ENCODE measurements around the gene IBTK.
"Not testable (repeated sequence)": the region's sequence is repeated elsewhere in the genome, so short reads cannot be mapped to it uniquely, and the experiment has no call there.

Gene IBTK

GRCh38 chr6:82247505-82248272 is at the start of gene IBTK:
TSS of gene IBTK (minus strand) at chr6:82247744. CDS start at chr6:82240486, 7,258 bp downstream.
- DNase-seq: peak; percentile 90

GRCh38 chr6:82283771-82284410 is 36.3 kb upstream of the IBTK start:
- no peak for DNase-seq

- not testable (repeated sequence) for DNase-seq
Measured at GRCh38 chr6:82281550-82281949, 34.0 kb upstream of the IBTK start.

GRCh38 chr6:82277686-82278085 is 30.1 kb upstream of the IBTK start:
- DNase-seq: no peak

GRCh38 chr6:82275686-82276085 is 28.1 kb upstream of the IBTK start:
- DNase-seq: no peak

- no peak for DNase-seq
Measured at GRCh38 chr6:82273295-82273694, 25.8 kb upstream of the IBTK start.

GRCh38 chr6:82270881-82271635 is 23.5 kb upstream of the IBTK start:
- DNase-seq: no peak

GRCh38 chr6:82268301-82268846 is 20.8 kb upstream of the IBTK start:
- DNase-seq: no peak

- no peak for DNase-seq
Measured at GRCh38 chr6:82264824-82265223, 17.3 kb upstream of the IBTK start.

- DNase-seq: no peak
Measured at GRCh38 chr6:82264321-82264720, 16.8 kb upstream of the IBTK start.

- no peak for DNase-seq
Measured at GRCh38 chr6:82263916-82264315, 16.4 kb upstream of the IBTK start.

- no peak for DNase-seq
Measured at GRCh38 chr6:82260997-82261732, 13.6 kb upstream of the IBTK start.

- no peak for DNase-seq
Measured at GRCh38 chr6:82259389-82259788, 11.8 kb upstream of the IBTK start.

GRCh38 chr6:82257088-82257774 is 9.7 kb upstream of the IBTK start:
- no peak for DNase-seq

GRCh38 chr6:82254722-82255121 is 7.2 kb upstream of the IBTK start:
- not testable (repeated sequence) for DNase-seq

GRCh38 chr6:82251942-82252341 is 4.4 kb upstream of the IBTK start:
- DNase-seq: no peak

- DNase-seq: no peak
Measured at GRCh38 chr6:82249381-82250253, 2.1 kb upstream of the IBTK start.

GRCh38 chr6:82248273-82248735 is 760 bp upstream of the IBTK start:
- DNase-seq: no peak

- peak; percentile 1 for DNase-seq
Measured at GRCh38 chr6:82246802-82247504, 591 bp downstream of the IBTK start.

- no peak for DNase-seq
Measured at GRCh38 chr6:82246370-82246769, 1.2 kb downstream of the IBTK start.
